Measurements from ENCODE around the gene A1BG.

Gene A1BG

DNA sequence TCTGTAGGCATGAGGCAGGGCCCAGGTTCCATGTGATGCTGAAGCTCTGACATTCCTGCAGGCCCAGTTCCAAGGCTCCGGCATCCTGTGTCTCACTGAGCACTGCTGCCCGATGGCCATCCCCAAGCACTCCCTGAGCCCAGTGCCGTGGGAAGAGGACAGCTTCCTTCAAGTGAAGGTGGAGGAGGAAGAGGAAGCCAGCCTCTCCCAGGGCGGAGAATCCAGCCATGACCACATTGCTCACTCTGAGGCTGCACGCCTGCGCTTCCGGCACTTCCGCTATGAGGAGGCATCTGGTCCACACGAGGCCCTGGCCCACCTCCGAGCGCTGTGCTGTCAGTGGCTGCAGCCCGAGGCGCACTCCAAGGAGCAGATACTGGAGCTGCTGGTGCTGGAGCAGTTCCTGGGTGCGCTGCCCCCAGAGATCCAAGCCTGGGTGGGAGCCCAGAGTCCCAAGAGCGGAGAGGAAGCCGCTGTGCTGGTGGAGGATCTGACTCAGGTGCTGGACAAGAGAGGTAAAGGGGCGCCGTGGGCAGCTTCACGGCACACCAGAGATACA lies 18.5 kb downstream of the A1BG start:
- DNase-seq = no peak

DNA sequence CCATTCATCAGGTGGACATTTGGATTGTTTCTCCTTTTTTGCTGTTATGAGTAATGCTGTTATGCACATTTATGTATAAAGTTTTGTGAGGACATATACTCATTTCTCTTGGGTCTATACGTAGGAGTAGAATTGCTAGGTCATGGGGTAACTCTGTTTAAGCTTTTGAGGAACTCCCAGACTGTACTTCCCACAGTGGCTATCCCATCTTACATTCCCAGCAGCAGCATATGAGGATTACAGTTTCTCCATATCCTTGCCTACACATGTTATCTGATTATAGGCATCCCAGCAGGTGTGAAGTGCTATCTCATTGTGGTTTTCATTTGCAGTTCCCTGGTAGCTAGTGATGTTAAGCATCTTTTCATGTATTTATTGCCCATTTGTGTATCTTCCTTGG lies 20.6 kb downstream of the A1BG start:
- no peak for DNase-seq

DNA sequence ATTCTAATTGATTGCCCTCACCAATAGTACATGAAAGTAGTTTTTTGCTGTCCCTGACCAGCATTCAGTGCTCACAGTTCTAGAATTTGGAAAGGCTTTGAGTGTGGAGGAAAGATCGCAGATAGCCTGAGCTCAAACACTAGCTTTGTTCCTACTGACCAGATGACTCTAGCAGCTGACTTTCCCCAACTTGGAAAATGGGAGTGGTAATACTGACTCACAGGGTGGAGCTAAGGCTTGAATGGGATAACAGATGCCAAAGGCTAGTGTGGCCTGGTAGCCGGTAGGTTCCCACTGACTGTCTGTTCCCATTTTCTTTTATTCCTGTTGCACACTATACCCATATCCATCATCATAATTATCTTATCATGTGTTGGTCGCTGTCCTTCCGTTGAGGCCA lies 22.8 kb downstream of the A1BG start:
- DNase-seq = no peak

DNA sequence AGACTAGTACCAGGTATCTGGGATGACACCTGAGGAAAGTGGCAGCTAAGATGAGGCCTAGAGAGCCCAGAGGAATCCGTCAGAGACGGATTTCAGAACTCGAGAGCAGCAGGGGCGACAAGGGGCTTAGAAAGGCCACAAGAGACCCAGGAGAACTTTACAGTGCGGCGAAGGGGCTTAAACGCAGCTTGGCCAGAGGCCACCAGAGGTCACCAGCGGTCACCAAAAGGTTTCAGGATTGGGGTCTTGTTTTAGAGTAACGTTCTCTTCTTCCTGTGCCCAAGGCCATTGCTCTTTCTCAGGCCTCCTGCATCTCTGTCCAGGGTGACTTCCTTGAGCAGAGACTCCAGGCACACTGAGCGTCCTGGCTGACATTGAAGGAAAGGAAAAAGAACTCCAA lies 24.3 kb downstream of the A1BG start:
- no peak for DNase-seq

DNA sequence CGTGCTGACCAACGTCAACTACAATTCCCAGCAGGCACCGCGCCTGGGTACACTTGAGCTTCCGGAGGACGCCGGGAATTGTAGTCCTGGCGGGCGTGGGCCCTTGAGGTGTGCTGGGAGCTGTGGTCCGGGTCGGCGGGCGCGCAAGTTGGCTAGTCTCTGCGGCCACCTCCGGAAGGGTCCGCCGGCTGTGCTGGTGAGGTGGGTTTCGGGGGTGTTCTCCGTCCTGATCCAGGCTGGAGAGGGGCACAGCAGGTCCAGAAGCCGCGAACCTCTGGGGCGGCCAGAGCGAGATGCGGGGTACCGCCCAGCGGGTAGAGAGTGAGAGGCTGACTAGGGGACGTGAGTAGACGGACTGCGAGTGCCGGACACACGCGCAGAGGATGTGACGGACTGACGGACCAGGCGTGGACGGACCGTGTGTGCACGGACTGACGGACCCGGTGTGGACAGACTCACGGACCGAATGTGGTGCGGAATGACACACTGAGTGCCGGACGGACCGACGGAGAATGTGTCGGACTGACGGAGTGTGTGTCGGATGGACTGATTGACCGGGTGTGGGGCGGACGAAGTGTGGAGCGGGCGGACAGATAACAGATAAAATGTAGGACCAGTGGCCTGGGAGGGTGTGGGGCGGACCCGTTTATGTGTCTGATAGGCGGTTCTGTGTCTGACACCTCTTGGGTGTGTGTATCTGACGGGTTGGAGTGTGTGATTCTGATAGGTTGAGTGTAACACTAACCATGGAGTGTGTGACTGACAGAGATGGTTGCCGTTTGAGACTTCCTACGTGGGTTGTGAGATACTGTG lies 26.2 kb downstream of the A1BG start, which contains the start of gene ZSCAN22:
Gene ZSCAN22 (plus strand): TSS at position 81 of the 813 bp plus-strand sequence. CDS start 7,809 bp downstream, outside the sequence.
- DNase-seq = peak; percentile 92

DNA sequence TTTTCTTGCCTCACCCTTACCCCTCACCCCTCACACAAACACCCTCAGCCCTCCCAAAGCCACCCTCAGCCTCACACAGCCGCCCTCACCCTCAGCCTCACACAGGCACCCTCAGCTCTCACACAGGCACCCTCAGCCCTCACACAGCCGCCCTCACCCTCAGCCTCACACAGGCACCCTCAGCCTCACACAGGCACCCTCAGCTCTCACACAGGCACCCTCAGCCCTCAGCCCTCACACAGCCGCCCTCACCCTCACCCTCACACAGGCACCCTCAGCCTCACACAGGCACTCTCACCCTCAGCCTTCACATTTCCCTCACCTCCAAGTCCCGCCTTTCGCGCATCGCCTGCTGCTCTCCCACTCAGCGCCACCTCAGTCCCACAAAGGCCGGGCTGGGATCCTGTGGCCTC lies 26.8 kb downstream of the A1BG start:
- DNase-seq = no peak

DNA sequence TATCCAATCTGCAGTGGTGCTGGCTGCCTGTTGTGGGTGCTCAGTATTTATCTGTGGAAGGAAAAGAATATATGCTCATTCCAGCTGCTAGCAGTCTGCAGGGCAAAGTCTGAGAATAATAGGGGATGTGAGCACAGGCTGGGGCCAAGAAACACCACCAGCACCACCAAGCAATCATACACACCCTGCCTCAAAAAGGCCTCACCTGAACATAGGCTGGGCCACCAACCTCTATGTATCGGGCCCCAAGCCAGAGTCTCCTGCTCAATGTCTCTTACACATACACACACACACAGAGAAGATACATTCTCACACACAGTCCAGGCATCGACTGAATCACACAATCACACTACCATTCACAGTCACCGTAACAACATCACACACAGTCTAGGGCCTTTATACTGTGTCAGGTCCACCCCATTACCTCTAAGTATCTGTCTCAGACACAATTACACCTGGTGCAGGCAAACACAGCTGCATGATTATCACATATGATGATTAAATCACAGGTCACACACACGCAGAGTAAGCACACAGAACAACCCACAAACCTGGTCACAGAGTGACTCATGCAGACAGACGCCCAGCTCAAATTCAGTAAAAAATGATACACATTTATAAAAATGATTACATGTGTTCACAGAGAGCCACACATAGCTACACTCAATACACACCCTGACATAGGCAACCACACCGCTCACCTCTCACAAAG lies 27.8 kb downstream of the A1BG start:
- peak; percentile 46 for DNase-seq

DNA sequence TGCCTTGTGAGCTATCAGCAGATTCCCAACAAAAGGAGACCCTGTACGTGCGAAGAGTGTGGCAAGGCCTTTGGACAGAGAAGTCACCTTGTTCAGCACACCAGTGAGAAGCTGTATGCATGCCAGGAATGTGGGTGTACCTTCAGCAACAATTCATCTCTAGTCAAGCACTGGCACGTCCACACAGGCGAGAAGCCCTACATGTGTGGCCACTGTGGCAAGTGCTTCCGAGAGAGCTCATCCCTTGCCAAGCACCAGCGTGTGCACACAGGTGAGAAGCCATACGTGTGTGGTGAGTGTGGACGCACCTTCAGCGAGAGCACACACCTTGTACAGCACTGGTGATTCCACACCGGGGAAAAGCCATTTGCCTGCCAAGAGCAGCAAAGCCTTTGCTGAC lies 34.1 kb downstream of the A1BG start:
- DNase-seq = no peak

DNA sequence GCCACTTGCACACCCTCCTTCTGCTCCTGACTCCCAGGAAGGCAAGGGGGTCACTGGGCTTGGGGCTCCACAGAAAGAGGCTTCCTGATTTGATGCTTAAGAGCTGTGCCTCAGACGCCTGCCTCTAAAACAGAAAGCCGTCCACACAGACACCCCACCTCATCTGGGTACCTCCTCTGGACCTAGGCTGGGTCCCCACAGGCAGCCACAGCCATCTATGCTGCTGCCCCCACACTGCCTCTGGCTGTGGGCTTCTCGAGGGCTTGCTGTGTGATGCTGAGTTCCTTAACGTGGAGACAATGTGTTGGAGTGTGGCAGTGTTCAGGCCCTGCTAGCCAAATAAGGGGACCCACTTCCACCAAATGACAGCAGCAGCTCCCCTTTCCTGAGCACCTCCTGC lies 35.0 kb downstream of the A1BG start:
- no peak for DNase-seq

DNA sequence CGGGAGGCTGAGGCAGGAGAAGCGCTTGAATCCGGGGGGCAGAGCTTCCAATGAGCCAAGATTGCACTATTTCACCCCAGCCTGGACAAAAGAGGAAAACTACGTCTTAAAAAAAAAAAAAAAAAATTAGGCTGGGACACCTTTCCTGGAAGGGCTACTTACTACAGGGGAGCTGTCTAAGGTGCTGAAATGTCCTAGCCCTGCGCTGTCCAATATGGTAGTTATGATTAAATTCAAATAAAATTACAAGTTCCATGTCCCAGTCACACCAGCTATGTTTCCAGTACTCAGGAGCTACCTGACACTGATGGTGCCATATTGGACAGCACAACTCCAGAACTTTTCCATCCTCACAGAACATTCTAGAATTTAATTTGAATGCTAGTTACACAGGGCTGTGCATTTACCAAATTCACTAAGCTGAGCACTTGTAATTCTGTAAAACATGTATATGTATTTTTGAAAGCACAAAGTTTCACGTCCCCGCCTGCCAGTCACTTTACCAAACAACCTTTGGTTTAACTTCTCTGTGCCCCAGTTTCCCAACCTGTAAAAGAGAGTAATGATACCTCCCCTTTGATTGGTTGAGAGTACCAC lies 35.7 kb downstream of the A1BG start:
- no peak for DNase-seq

DNA sequence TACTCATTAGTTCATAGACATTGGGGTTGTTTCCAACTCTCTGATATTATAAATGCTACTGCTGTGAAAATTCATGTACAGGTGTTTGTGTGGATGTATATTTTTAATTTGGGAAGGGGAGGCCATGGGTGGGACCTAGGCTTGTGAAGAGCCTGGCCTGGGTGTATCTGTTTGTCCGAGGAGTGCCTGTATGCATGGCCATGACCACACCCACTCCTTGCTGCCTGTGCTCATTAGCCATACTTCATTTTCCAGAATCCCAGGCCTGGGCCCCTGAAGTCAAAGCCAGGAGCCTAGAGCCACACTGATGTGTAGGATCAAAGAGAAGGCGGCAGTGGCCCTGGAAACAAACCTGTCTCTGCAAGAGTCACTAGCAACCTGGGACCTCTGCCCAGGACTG lies 37.7 kb downstream of the A1BG start:
- DNase-seq = no peak

DNA sequence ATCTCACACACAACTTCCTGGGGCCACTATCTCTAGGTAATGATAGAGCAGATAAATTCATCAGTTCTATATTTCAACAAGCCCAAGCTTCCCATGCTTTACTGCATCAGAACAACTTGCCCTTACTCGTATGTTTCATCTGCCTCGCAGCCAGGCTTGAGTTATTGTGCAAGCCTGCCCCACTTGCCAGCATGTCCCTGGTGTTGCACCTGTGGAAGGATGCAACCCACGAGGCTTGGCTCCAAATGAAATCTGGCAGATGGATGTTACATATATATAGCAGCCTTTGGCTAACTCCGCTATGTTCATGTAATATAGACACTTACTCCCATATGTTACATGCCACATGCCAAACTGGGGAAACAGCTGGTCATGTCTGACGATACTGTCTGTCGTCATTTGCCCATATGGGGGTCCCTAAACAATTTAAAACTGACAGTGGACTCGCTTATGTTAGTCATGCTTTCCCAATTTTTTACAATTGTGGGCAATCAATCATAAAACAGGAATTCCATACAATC lies 41.9 kb downstream of the A1BG start:
- no peak for DNase-seq

DNA sequence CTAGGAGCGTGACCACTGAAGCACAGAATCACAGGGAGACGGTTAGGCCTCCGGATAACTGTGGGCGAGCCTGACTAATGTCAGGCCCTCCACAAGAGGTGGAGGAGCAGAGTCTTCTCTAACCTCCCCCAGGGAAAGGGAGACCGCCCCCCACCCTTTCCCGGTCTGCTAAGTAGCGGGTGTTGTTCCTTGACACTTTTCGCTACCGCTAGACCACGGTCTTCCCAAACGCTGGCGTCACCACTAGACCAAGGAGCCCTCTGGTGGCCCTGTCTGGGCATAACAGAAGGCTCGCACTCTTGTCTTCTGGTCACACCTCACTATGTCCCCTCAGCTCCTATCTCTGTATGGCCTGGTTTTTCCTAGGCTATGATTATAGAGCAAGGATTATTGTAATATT lies 42.6 kb downstream of the A1BG start:
- DNase-seq = peak; percentile 22

DNA sequence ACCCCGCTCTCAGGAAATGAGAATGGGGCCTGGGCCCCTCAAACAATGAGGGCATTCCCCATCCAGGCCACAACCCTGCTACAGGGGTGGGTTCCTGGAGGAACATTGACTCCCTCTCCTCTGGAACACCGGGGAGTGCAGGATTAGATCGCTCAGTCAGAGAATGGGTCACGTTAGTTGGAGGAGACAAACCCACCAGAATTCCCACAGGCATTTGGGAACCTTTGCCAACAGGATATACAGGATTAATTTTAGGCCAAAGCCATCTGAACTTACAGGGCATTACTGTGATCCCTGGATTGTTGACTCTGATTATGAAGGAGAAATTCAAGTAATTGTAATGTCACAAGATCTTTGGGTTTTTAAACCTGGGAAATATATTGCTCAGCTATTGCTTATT lies 45.6 kb downstream of the A1BG start:
- no peak for DNase-seq

DNA sequence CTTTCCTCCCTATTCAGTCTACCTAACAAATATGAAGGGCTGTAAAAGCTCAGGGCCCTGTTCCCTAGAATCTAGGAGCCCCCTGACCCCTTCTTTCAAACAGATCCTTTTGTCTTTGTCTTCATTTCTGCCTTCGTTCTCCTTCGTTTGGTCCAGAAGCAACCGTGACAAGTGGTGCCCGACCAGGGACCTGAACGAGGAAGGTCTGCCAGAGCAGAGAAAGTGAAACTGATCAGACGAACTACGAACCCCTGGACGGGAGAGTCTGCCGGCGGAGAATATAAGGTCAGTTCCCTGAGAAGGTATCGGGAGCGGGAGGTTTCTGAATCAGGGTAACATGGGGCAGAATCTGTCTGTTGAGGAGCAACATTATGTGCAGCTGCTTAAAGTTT lies 47.4 kb downstream of the A1BG start:
- DNase-seq = no peak

DNA sequence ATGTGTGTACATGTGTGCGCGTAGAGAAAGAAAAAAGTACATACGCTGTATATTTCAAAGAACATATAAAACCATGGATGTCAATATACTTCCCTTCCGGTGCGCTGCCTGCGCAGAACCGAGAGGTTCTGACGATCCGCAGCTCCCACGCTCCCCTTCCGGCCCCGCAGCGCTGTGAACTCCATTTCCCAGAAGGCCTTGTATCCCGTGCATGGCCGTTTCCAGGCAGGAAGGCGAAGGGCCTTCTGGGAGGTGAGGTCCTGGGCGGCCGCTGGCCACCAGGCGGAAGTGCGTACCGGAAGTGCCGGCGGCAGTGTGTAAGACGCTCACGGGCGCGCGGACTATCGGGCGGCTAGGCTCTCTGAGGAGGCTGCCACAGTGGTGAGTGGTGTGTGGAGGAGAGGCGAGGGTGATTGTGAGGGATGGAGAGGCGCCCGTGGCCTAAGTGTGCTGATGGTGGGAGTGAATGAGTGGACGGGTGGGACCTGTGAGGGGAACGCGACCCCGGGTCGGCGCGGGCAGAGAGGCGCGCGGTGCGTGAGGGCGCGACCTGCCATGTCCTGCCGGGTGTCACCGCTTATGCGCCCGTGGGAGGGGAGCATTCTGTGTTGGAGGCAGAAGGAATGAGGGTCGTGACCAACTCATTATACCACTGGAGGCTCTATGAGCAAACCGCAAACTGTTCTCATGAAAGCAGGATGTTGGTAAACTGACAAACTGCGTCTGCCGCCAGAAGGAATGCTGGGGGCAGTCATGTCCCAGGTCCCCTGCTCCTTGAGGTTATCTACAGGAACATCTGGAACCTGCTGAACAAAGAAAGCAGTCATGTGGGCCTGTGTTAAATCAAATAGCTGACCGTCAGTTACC lies 48.0 kb downstream of the A1BG start, which contains the start of gene ERVK3-1:
Gene ERVK3-1 (plus strand): TSS at position 313 of the 867 bp plus-strand sequence. CDS start 6,792 bp downstream, outside the sequence.
- peak; percentile 91 for DNase-seq

DNA sequence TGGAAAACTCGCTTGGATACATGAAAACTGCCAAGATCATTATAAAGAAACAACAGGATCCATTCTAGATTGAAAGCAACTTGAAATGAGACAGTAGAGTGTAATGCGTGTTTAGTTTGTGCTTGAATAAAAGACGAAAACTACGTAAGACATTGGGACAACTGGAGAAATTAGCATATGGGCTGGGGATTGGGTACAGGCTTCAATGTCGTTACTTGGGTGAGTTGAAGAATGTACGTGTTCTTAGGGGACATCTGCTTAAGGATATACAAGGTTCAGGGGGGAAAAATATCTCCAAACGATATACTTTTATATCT lies 48.6 kb downstream of the A1BG start:
- DNase-seq = no peak

DNA sequence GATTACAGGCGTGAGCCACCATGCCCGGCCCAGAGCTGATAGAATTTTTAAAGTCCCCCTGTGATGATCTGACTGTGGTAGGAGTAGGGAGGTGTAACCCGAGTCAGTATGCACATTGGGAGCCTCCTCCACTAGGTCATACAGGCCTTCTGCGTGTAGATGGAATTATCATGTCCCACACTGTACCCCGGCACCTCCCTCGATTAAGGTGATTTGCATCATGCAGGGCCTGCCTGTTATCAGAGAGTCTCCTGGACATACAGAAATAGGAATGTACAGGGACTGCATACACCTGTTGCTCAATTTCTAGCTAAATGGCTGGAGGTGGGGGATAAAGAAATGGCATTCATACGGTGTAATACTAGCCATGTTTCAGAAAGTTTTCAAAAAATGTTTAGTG lies 49.0 kb downstream of the A1BG start:
- DNase-seq = no peak

DNA sequence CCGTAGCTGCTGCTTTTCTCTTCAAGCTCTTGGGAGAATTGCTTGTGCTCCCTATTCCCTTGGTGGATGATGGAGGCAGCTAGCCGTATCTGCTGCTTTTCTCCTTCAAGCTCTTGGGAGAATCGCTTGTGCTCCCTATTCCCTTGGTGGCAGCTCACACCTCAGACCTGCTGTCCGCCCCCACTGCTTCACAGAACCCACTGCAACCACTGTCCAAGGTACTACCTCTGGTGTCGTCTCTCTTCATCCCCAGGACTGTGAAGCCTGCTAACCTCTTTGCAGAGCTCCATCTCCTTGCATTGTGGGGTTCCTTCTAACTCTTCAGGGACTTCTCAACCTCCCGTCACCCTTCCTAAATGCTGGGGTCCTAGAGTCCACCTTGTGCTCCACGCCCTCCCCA lies 52.7 kb downstream of the A1BG start:
- no peak for DNase-seq

DNA sequence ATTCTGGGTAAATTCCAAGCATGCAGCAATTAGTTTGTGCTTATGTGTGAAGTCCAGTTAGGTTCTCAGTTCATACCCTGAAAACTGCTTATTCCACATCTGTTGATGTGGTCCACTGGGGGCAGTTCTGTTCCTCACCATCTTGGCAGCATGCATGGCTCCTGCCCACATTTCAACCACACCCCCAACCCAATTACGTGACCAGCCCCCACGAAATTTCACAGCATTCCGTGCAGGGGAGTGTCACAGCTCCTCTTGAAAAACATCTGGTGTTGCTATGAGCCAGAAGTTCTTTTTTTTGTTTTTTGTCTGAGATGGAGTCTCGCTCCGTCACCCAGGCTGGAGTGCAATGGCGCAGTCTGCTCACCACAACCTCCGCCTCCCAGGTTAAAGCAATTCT lies 57.2 kb downstream of the A1BG start:
- no peak for DNase-seq
